K562 (cell line): Measurements from ENCODE around the gene YAE1. TPM values are rescaled to one million over a fixed set of nuclear protein-coding genes. Genes with fewer than 3 reads are reported as not detected.
A peak's percentile ranks its signal among the peaks of the same experiment; 100 is the strongest.

ENCODE experiments used
- ATF4 ChIP-seq: fragments of 450-650 bp; formaldehyde crosslinking; IDR thresholded peaks from 2 replicates; pipeline ENCODE4 v1.4.0; 2022; ENCODE audit warnings: mild to moderate bottlenecking, moderate library complexity
- CTCFL ChIP-seq: IDR thresholded peaks from 2 replicates; pipeline ENCODE4 v1.6.1; 2011; ENCODE audit warnings: borderline replicate concordance, low read depth, mild to moderate bottlenecking, moderate library complexity, low read length; ENCODE audit not compliant: insufficient read depth, poor library complexity, severe bottlenecking
- DPF2 ChIP-seq: fragments of 450-650 bp; IDR thresholded peaks from 2 replicates; pipeline ENCODE4 v1.6.1; 2016
- GTF3C2 ChIP-seq: IDR thresholded peaks from 3 replicates; pipeline ENCODE4 v1.6.1; 2011; ENCODE audit warnings: borderline replicate concordance, mild to moderate bottlenecking, moderate library complexity; ENCODE audit not compliant: insufficient read length; ENCODE audit errors: extremely low read depth
- HMGN3 ChIP-seq: IDR thresholded peaks from 2 replicates; pipeline ENCODE4 v1.6.1; 2011; ENCODE audit warnings: borderline replicate concordance, low read depth, mild to moderate bottlenecking, mixed read lengths, low read length; ENCODE audit not compliant: insufficient read length; ENCODE audit errors: extremely low read depth
- IFI16 ChIP-seq: fragments of 250-450 bp; sonication (Bioruptor Pico); IDR thresholded peaks from 2 replicates; pipeline ENCODE4 v2.1.2; 2022; ENCODE audit warnings: mild to moderate bottlenecking, inconsistent platforms
- KAT7 ChIP-seq: sonication (generic); formaldehyde crosslinking; IDR thresholded peaks from 2 replicates; pipeline ENCODE4 v1.8.0; 2022; ENCODE audit warnings: missing genetic modification reagents, mild to moderate bottlenecking, borderline replicate concordance
- MAX ChIP-seq: sonication (generic); formaldehyde crosslinking; IDR thresholded peaks from 2 replicates; pipeline ENCODE4 v1.9.0; 2022; ENCODE audit warnings: mild to moderate bottlenecking, missing genetic modification reagents
- MCM2 ChIP-seq: fragments of 450-650 bp; IDR thresholded peaks from 2 replicates; pipeline ENCODE4 v1.6.1; 2017; ENCODE audit warnings: low read depth, mild to moderate bottlenecking
- MECOM ChIP-seq: fragments of 250-450 bp; sonication (Bioruptor Pico); IDR thresholded peaks from 2 replicates; pipeline ENCODE4 v1.8.0; 2022; ENCODE audit warnings: inconsistent platforms
- POLR2AphosphoS2 ChIP-seq: IDR thresholded peaks from 2 replicates; pipeline ENCODE4 v1.6.1; 2012; ENCODE audit warnings: low read length, improper control_type of control experiment
- POLR2AphosphoS5 ChIP-seq: IDR thresholded peaks from 2 replicates; pipeline ENCODE4 v1.6.1; 2011; ENCODE audit warnings: mild to moderate bottlenecking, low read depth, low read length, moderate library complexity; ENCODE audit not compliant: control insufficient read depth, insufficient read depth
- RBM39 ChIP-seq: fragments of 200-400 bp; formaldehyde crosslinking; optimal IDR thresholded peaks from 2 replicates; pipeline ENCODE3; 2018; ENCODE audit warnings: low read depth, low read length
- SPI1 ChIP-seq: IDR thresholded peaks from 2 replicates; pipeline ENCODE4 v1.6.1; 2011; ENCODE audit warnings: low read depth, low read length, control low read depth, borderline replicate concordance
- SRSF9 ChIP-seq: fragments of 200-400 bp; formaldehyde crosslinking; IDR thresholded peaks from 2 replicates; pipeline ENCODE4 v1.6.1; 2017; ENCODE audit warnings: low read depth, low read length, borderline replicate concordance
- TAF15 ChIP-seq: fragments of 200-400 bp; formaldehyde crosslinking; IDR thresholded peaks from 2 replicates; pipeline ENCODE4 v1.6.1; 2017; ENCODE audit warnings: mild to moderate bottlenecking, low read depth, low read length, moderate library complexity
- ZNF146 ChIP-seq: IDR thresholded peaks from one replicate; pipeline ENCODE4 v1.6.1; 2018; ENCODE audit warnings: missing compliant biosample characterization; ENCODE audit not compliant: unreplicated experiment
- polyA plus RNA-seq, 8 experiments: library from polyadenylated mRNA; depleted of rRNA in 4 of 8; stranded (reverse) in 5 of 8; unstranded in 3 of 8; fragments of >200 nt; fragmentation: Nextera tagmentation in 2 of 8; fragmentation: Illumina TruSeq in 1 of 8; extraction: Ambion mirVana in 2 of 8; extraction: Trizol in 1 of 8; gene quantifications; 2 replicates each; pipeline versions ENCODE4 v1.2.1 to v1.2.3, GENCODE V29; 2011 to 2014; ENCODE audit warnings: inconsistent platforms in 1 of 8, missing spikeins in 1 of 8
- total RNA-seq, 7 experiments: library from RNA; depleted of rRNA in 6 of 7; stranded (reverse); fragments of >200 nt in 6 of 7; fragmentation: Illumina TruSeq in 2 of 7; extraction: Trizol in 2 of 7; gene quantifications; 2 replicates each; pipeline versions ENCODE4 v1.2.1 to v1.2.3, GENCODE V29; 2011 to 2021; ENCODE audit warnings: low replicate concordance in 1 of 7

The YAE1 gene
- total and polyA plus RNA-seq, 9 of the 15 experiments (the other 6 are each of a cell fraction or from before 2014, with no cell fraction given), result 15.2 to 63.4 (median 30.1) TPM

- TF ChIP-seq CTCFL (peak; percentile 65), SPI1 (peak; percentile 74), MCM2 (no peak), POLR2AphosphoS2 (peak; percentile 63; the same call in 1 of the 2 replicates), ZNF146 (CRISPR knock-in tag) (no peak), MAX (no peak), MECOM (no peak), ATF4 (0 out of 2 replicates have a peak, but pooled peaks have one; percentile 12), TAF15 (no peak), SRSF9 (no peak), POLR2AphosphoS5 (peak; percentile 15; the same call in 1 of the 2 replicates), RBM39 (no peak), IFI16 (CRISPR knock-in tag) (no peak), HMGN3 (no peak), DPF2 (peak; percentile 27; the same call in 1 of the 2 replicates), GTF3C2 (no peak), KAT7 (CRISPR knock-in tag) (no peak)
Observed at GRCh38 chr7:39621784-39622411, 55.7 kb downstream of the YAE1 start (continued).
